ENCODE measurements around the gene SETD3.

The SETD3 gene

GRCh38 chr14:99479906-99480869, at the start of gene SETD3:
Gene SETD3, minus strand, starts transcription at chr14:99480859. Its CDS starts 15,054 bp downstream, at chr14:99465805.
- peak; percentile 35 for DNase-seq

GRCh38 chr14:99529899-99530298, 49.2 kb upstream of the SETD3 start:
- no peak for DNase-seq

- DNase-seq = no peak
Measured at GRCh38 chr14:99527427-99528076, 46.9 kb upstream of the SETD3 start.

GRCh38 chr14:99527026-99527425, 46.4 kb upstream of the SETD3 start:
- no peak for DNase-seq

- DNase-seq = no peak
Measured at GRCh38 chr14:99525699-99526080, 45.0 kb upstream of the SETD3 start.

GRCh38 chr14:99524804-99525698, 44.4 kb upstream of the SETD3 start:
- DNase-seq = no peak

- DNase-seq = no peak
Measured at GRCh38 chr14:99524091-99524661, 43.5 kb upstream of the SETD3 start.

- no peak for DNase-seq
Measured at GRCh38 chr14:99523704-99524055, 43.0 kb upstream of the SETD3 start.

GRCh38 chr14:99522934-99523703, 42.5 kb upstream of the SETD3 start:
- DNase-seq = no peak

GRCh38 chr14:99522457-99522891, 41.8 kb upstream of the SETD3 start:
- no peak for DNase-seq

DNA sequence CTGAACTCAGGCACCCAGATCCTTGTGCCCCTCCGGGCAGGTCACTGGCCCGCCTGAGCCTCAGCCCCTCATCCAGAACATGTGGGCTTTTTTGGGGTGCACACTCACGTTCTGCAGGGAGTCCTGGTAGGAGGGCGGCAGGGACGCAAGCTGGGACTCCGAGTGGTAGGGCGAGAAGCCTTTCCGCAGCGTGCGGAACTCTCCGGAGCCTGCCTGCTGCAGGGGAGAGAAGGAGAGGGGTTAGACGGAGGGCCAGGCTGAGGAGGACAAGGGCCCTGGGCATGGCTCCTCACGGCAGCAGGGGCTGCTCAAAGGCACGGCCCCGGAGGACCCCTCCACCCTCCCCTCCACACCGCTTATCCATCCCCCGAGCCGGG, 41.4 kb upstream of the SETD3 start:
- no peak for DNase-seq

DNA sequence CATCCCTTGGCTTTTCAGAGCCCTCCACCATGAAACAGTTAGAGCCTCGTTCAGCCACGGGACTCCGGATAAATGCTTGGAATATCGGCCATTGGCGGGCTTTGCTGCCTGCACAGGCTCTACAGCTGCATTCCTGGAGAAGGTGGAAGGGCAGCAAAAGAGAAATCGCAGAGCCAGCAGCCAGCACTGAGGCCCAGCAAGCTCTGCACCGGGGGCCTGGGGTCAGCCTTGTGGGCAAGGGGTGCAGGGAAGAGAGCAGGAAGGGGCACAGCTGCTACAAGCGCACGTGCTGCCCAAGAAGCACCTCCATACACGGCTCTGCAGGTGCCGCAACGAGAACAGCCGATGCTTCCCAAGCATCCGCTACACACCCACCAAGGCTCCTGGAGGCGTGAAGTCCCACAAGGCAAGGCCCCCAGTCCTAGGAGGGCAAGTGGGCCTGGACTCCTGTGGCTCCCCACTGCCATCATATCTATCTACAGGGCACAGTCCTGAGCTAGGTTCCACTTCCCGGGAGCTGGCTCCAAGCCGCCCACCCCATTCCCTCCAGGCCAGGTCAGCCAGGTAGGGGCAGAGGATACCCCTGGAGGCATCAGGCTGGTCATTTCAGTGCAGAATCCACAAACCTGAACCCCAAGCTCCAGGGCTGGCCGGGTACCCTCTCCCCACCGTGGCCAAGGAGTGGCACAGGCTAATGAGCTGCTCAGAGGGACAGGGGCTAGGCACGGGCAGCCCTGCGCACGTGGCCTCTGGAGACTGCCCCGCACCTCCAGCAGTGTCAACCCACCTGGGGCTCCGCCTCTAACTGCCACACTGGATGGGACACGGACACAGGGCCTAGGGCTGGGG, 40.7 kb upstream of the SETD3 start:
- no peak for DNase-seq

DNA sequence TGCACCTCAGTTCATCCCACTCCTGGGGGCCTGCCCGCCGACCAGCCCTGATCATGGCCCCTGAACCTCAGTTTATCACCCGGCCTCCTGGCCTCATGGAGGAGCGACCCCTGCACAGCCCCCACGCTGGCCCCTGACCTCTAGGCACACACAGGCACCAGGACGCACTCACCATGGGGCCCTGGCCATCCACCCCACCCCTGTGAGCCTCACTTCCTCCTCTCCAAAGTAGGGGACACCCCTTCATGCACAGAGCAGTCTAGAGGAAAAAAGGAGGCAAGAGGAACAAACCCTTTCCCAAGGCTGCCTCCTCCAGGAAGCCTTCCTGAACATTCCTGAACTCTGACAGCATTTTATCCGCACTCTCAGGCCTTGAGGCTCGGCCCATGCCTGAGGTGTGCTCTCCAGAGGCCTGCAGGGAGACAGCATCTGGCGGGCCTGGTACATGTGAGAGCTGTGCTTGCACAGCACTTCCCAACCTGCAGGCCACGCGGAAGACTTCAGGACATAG, 40.0 kb upstream of the SETD3 start:
- no peak for DNase-seq

DNA sequence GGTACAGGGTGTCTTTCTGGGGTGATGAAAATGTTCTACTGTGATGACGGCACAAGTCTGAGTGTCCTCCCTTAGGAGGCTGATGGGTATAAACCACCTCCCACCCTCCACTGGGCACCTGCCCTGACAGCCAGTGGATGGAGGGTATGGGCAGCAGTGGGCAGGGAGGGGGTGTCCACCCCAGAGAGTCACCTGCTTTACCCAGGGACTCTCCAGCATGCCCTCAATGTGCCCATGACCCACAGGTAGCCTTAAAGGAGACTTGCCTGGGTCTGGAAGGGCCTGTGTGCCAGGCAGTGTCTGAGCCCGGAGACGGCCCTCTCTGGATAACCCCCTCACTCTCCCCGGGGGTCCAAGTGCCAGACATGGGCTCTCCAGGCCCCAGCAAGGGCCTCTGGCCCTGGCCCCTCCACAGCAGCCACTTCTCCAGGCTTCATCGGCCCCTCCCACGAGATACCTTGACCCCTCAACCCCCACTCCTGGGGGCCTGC, 39.3 kb upstream of the SETD3 start:
- DNase-seq = no peak

GRCh38 chr14:99519347-99519881, 38.8 kb upstream of the SETD3 start:
- DNase-seq = no peak

DNA sequence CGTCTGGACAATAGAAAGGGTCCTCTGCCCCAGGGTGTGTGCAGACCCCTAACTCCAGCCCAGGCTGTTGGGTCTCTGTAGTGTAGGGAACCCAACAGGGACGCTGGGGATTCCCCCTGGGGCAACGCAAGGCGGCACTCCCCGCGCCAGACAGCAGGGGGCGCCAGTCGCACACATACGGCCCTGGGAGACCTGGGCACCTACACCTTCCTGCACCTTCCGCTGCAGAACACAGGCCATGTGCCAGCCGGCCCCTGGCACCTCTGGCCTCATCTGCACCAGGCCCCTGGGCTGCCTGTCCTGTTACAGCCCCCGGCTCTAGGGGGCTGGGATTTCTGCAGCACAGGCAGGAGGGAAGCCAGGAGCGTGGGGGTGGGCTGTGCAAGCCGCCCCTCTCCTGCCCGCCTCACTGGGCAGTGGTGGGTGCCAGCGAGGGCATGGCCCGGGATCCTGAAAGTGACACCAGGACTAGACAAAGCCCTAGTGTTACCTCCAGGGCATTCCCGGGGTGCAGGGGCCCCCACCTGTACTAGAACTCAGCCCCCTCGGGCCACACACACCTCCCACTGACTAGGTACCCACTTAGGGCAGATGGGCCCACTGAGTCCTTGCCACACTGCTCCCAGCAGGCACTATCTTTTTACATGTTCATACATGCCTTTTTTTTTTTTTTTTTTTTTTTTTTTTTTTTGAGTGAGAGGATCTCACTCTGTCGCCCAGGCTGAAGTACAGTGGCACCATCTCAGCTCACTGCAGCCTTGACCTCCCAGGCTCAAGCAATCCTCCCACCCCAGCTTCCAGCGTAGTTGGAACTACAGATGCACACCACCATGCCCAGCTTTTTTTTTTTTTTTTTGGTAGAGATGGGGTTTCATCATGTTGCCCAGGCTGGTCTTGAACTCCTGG, 38.0 kb upstream of the SETD3 start:
- DNase-seq = peak; percentile 83

- no peak for DNase-seq
Measured at GRCh38 chr14:99517643-99518381, 37.2 kb upstream of the SETD3 start.

GRCh38 chr14:99516871-99517642, 36.4 kb upstream of the SETD3 start:
- DNase-seq = no peak
